DND-41 (cell line): ENCODE results near the gene B4GALNT3.

Source experiments
- ATAC-seq: fragments of 200-7000 bp; cut with Tn5 transposase; 3 replicates; pipeline ENCODE4 v1.9.1; 2021; ENCODE audit warnings: low read depth; ENCODE audit not compliant: insufficient read depth
- DNase-seq: peaks from one replicate; pipeline ENCODE4 v3.0.0-alpha.2; 2020
- H2AFZ ChIP-seq: 2 replicates; pipeline ENCODE4 v1.6.0; 2012; ENCODE audit warnings: low read depth, low read length
- H3K27ac ChIP-seq: 2 replicates; pipeline ENCODE4 v1.5.1; 2012; ENCODE audit warnings: low read length, inconsistent platforms
- H3K27me3 ChIP-seq: fragments of 200-600 bp; sonication (generic); 2 replicates; pipeline ENCODE4 v1.6.0; 2012; ENCODE audit warnings: low read length, mild to moderate bottlenecking, inconsistent platforms; ENCODE audit not compliant: insufficient read depth, poor library complexity
- H3K36me3 ChIP-seq: 2 replicates; pipeline ENCODE4 v1.5.1; 2012; ENCODE audit warnings: low read length, inconsistent platforms; ENCODE audit not compliant: insufficient read depth
- H3K4me1 ChIP-seq: 2 replicates; pipeline ENCODE4 v1.5.1; 2012; ENCODE audit warnings: mild to moderate bottlenecking, low read length; ENCODE audit not compliant: insufficient read depth
- H3K4me2 ChIP-seq: 2 replicates; pipeline ENCODE4 v1.6.0; 2012; ENCODE audit warnings: mild to moderate bottlenecking, moderate library complexity, low read length, inconsistent platforms; ENCODE audit not compliant: insufficient read depth
- H3K4me3 ChIP-seq, 2 experiments: fragments of 200-600 bp in 1 of 2; shearing (Covaris generic) in 1 of 2; 2 replicates each; pipeline ENCODE4 v1.5.1; 2012 to 2016; ENCODE audit warnings: inconsistent platforms in 2 of 2, low read length in 2 of 2, mild to moderate bottlenecking in 2 of 2, low read depth in 1 of 2, moderate library complexity in 1 of 2
- H3K79me2 ChIP-seq: 2 replicates; pipeline ENCODE4 v1.6.0; 2012; ENCODE audit warnings: low read length, inconsistent platforms; ENCODE audit not compliant: insufficient read depth
- H3K9ac ChIP-seq: 2 replicates; pipeline ENCODE4 v1.6.0; 2012; ENCODE audit warnings: low read depth, mild to moderate bottlenecking, inconsistent platforms, low read length, moderate library complexity
- H3K9me3 ChIP-seq: 2 replicates; pipeline ENCODE4 v1.5.1; 2012; ENCODE audit warnings: low read length, moderate library complexity, mild to moderate bottlenecking, inconsistent platforms; ENCODE audit not compliant: insufficient read depth, severe bottlenecking
- H4K20me1 ChIP-seq: 2 replicates; pipeline ENCODE4 v1.6.0; 2012; ENCODE audit warnings: low read length; ENCODE audit not compliant: insufficient read depth
- CTCF ChIP-seq: IDR thresholded peaks from 2 replicates; pipeline ENCODE4 v1.5.1; 2012; ENCODE audit warnings: borderline replicate concordance, low read length, moderate library complexity, mild to moderate bottlenecking; ENCODE audit not compliant: poor library complexity, severe bottlenecking; ENCODE audit errors: extremely low read depth
- EZH2 ChIP-seq: IDR thresholded peaks from 3 replicates; pipeline ENCODE4 v1.6.1; 2012; ENCODE audit warnings: borderline replicate concordance, low read depth, mild to moderate bottlenecking, moderate library complexity, low read length, inconsistent platforms; ENCODE audit not compliant: severe bottlenecking

The B4GALNT3 gene

DNA sequence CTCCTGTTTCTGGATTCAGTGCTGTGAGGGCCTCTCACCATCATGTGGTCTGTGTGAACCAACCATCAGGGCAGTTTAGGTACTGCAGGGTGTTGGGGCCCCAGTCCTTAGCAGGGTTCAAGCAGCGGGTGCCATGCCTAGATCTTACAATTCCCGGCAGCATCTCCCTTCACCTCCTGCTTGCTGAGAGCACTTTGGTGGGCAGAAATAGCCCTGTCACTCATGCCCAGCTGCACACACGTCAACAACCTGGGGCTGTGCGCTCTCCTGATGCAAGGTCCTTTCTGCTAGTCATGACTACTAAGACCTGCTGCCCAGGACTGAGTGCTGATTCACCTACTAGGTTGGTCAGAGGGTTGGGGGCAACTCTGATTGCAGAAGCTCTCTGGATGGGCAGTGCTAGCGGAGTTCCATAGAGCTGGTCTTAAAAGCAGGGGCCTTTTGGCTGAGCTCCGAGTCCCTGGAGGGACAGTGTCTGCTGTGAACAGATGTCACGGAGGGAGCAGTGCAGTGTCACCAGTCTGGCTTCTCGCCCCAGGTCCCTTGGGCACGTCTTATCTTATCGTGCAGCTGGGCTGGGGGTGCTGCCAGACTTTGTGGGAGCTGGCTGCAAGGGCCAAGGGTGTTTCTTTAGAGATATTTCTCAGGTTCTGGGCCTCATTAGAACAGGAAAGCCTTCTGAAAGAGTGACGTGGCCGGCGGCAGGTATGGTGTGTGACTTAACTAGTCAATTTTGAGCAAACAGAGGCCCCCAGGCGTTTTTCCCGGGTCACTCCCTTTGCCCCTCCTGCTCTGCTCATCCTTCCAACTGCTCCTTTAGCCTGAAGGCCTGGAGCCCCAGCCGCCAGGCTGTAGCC is 131.7 kb downstream of the B4GALNT3 start:
- TF ChIP-seq CTCF: peak; percentile 17
- TF ChIP-seq EZH2: no peak
- Histone ChIP-seq H3K4me3 (no peak overlapping the region), H4K20me1 (no peaks in the 10 kb centered on the region), H3K4me2 (no peak overlapping the region), H3K9ac (no peak overlapping the region), H3K79me2 (no peaks in the 10 kb centered on the region), H3K4me1 (no peaks in the 10 kb centered on the region), H2AFZ (no peak overlapping the region), H3K36me3 (no peaks in the 10 kb centered on the region), H3K9me3 (no peaks in the 10 kb centered on the region), H3K27ac (no peak overlapping the region), H3K27me3 (peaks cover 16% of the 10 kb centered on the region)
- ATAC-seq (peak; percentile 68; the same call in 2 of the 3 replicates), DNase-seq (no peak)

GRCh38 chr12:592024-592505 is 132.3 kb downstream of the B4GALNT3 start:
- no peak overlapping the region for H3K4me2 ChIP-seq
- no peak overlapping the region for H3K9ac ChIP-seq
- no peaks in the 10 kb centered on the region for H3K36me3 ChIP-seq
- DNase-seq (no peak), ATAC-seq (no peak)
- no peaks in the 10 kb centered on the region for H3K9me3 ChIP-seq
- H2AFZ ChIP-seq: no peak overlapping the region
- no peaks in the 10 kb centered on the region for H3K4me1 ChIP-seq
- TF ChIP-seq CTCF: no peak
- TF ChIP-seq EZH2: no peak
- peaks cover 16% of the 10 kb centered on the region for H3K27me3 ChIP-seq
- H3K27ac ChIP-seq: no peak overlapping the region
- no peaks in the 10 kb centered on the region for H3K79me2 ChIP-seq
- H3K4me3 ChIP-seq: no peak overlapping the region
- H4K20me1 ChIP-seq: no peaks in the 10 kb centered on the region

- TF ChIP-seq EZH2 (no peak), CTCF (no peak)
- Histone ChIP-seq H2AFZ (no peak overlapping the region), H3K79me2 (no peaks in the 10 kb centered on the region), H3K4me3 (no peak overlapping the region), H3K4me1 (no peaks in the 10 kb centered on the region), H4K20me1 (no peaks in the 10 kb centered on the region), H3K27ac (no peak overlapping the region), H3K9me3 (no peaks in the 10 kb centered on the region), H3K9ac (no peak overlapping the region), H3K4me2 (no peak overlapping the region), H3K36me3 (no peaks in the 10 kb centered on the region), H3K27me3 (peaks cover 16% of the 10 kb centered on the region)
- ATAC-seq: no peak
- DNase-seq: no peak
Measured at GRCh38 chr12:593396-594270, 133.9 kb downstream of the B4GALNT3 start.
